GM12878 (cell line): ENCODE data around the gene NPBWR2. TPM values are rescaled to one million over a fixed set of nuclear protein-coding genes. Genes with fewer than 3 reads are reported as not detected.

ENCODE experiments used
- CHD4 ChIP-seq: fragments of 200-600 bp; sonication (generic); IDR thresholded peaks from 2 replicates; pipeline ENCODE4 v1.6.1; 2016; ENCODE audit warnings: mild to moderate bottlenecking
- CREB1 ChIP-seq: IDR thresholded peaks from 2 replicates; pipeline ENCODE4 v1.6.1; 2012; ENCODE audit warnings: low read depth, mild to moderate bottlenecking, inconsistent platforms
- CREM ChIP-seq: IDR thresholded peaks from 2 replicates; pipeline ENCODE4 v1.6.1; 2014; ENCODE audit warnings: antibody characterized with exemption, low read depth
- E2F4 ChIP-seq: IDR thresholded peaks from 2 replicates; pipeline ENCODE4 v1.6.1; 2012; ENCODE audit warnings: low read depth, low read length, improper control_type of control experiment
- E4F1 ChIP-seq: fragments of 450-650 bp; IDR thresholded peaks from 2 replicates; pipeline ENCODE4 v1.6.1; 2018; ENCODE audit warnings: borderline replicate concordance, mild to moderate bottlenecking; ENCODE audit not compliant: partially characterized antibody
- FOS ChIP-seq: IDR thresholded peaks from 3 replicates; pipeline ENCODE4 v1.6.1; 2011; ENCODE audit warnings: borderline replicate concordance; ENCODE audit not compliant: insufficient read length; ENCODE audit errors: extremely low read depth
- IRF4 ChIP-seq: IDR thresholded peaks from 2 replicates; pipeline ENCODE4 v1.6.1; 2011; ENCODE audit warnings: low read depth, low read length
- POLR2A ChIP-seq: IDR thresholded peaks from 2 replicates; pipeline ENCODE4 v1.6.1; 2011; ENCODE audit warnings: low read depth, mild to moderate bottlenecking, low read length
- RB1 ChIP-seq: fragments of 450-650 bp; formaldehyde crosslinking; IDR thresholded peaks from 2 replicates; pipeline ENCODE4 v1.6.1; 2017; ENCODE audit warnings: mild to moderate bottlenecking, borderline replicate concordance
- RBBP5 ChIP-seq: fragments of 200-600 bp; sonication (generic); conservative IDR thresholded peaks from 2 replicates; pipeline ENCODE4 v1.6.1; 2016
- RFX5 ChIP-seq: IDR thresholded peaks from 2 replicates; pipeline ENCODE4 v1.6.1; 2011; ENCODE audit warnings: low read depth, low read length, improper control_type of control experiment
- SKIL ChIP-seq: fragments of 450-650 bp; IDR thresholded peaks from 2 replicates; pipeline ENCODE4 v1.6.1; 2017; ENCODE audit warnings: mild to moderate bottlenecking, low read depth, inconsistent platforms; ENCODE audit not compliant: poor library complexity, severe bottlenecking
- SP1 ChIP-seq: IDR thresholded peaks from one replicate; pipeline ENCODE4 v1.6.1; 2011; ENCODE audit warnings: low read depth, low read length
- ZBTB4 ChIP-seq: fragments of 450-650 bp; formaldehyde crosslinking; IDR thresholded peaks from 2 replicates; pipeline ENCODE4 v1.4.0; 2022; ENCODE audit warnings: mild to moderate bottlenecking, moderate library complexity
- ZNF592 ChIP-seq: fragments of 450-650 bp; IDR thresholded peaks from 2 replicates; pipeline ENCODE4 v1.6.1; 2017; ENCODE audit warnings: mild to moderate bottlenecking, moderate library complexity
- polyA plus RNA-seq, 11 experiments: library from polyadenylated mRNA; depleted of rRNA in 4 of 11; unstranded in 6 of 11; stranded (reverse) in 5 of 11; fragments of >200 nt; fragmentation: Nextera tagmentation in 4 of 11; fragmentation: Illumina TruSeq in 1 of 11; extraction: Ambion mirVana in 4 of 11; extraction: Trizol in 1 of 11; gene quantifications; 1 replicate in 1 of 11; 2 replicates in 10 of 11; pipeline versions ENCODE4 v1.2.1 to v1.2.3, GENCODE V29; 2011 to 2016; ENCODE audit warnings: inconsistent platforms in 2 of 11, missing spikeins in 2 of 11, low read depth in 1 of 11
- total RNA-seq, 4 experiments: library from RNA; depleted of rRNA in 3 of 4; stranded (reverse); fragments of >200 nt in 3 of 4; fragmentation: Illumina TruSeq in 1 of 4; extraction: Trizol in 1 of 4; gene quantifications; 2 replicates each; pipeline versions ENCODE4 v1.2.1 to v1.2.3, GENCODE V29; 2013 to 2021

The NPBWR2 gene
- total and polyA plus RNA-seq, 10 of the 15 experiments (the other 5 are each of a cell fraction or from before 2014, with no cell fraction given): not detected

GRCh38 chr20:64062596-64063388, 44.6 kb downstream of the NPBWR2 start, which contains the start of gene TCEA2 (continued):
- TF ChIP-seq E4F1: no peak
- peak; percentile 28; the same call in 1 of the 2 replicates for TF ChIP-seq E2F4
- peak; percentile 67 for TF ChIP-seq POLR2A
- TF ChIP-seq RB1: no peak; the same call in none of the 2 replicates
- TF ChIP-seq SKIL: no peak
- no peak for TF ChIP-seq IRF4
- peak; percentile 94 for TF ChIP-seq CREM
- TF ChIP-seq CREB1: peak; percentile 84
- TF ChIP-seq ZBTB4 (CRISPR knock-in tag): no peak
- TF ChIP-seq ZNF592: no peak
- TF ChIP-seq FOS: no peak
- TF ChIP-seq RBBP5: no peak
- no peak for TF ChIP-seq RFX5
- TF ChIP-seq SP1: peak; percentile 24
- no peak for TF ChIP-seq CHD4
